GM12891 (cell line): Measurements from ENCODE around the gene ING3.

Experiments used
- POLR2A ChIP-seq: IDR thresholded peaks from 2 replicates; pipeline ENCODE4 v1.6.1; 2011; ENCODE audit warnings: low read depth, low read length, control low read depth
- POLR2AphosphoS5 ChIP-seq: IDR thresholded peaks from 2 replicates; pipeline ENCODE4 v1.6.1; 2011; ENCODE audit warnings: low read depth, low read length, control low read depth
- TAF1 ChIP-seq: IDR thresholded peaks from 2 replicates; pipeline ENCODE4 v1.6.1; 2011; ENCODE audit warnings: low read depth, low read length, control low read depth

GRCh38 chr7:120979765-120980499 lies 29.4 kb downstream of the ING3 start:
- TF ChIP-seq POLR2A (no peak), TAF1 (no peak), POLR2AphosphoS5 (no peak)
